CD4-positive, alpha-beta T cell (primary cell): ENCODE results near the gene AK5. TPM values are rescaled to one million over a fixed set of nuclear protein-coding genes. Genes with fewer than 3 reads are reported as not detected.
A peak's percentile ranks its signal among the peaks of the same experiment; 100 is the strongest.

Experiments used
- ATAC-seq: fragments of 200-7000 bp; cut with Tn5 transposase; one replicate; pipeline ENCODE4 v1.10.0; 2022; ENCODE audit warnings: mild to moderate bottlenecking; ENCODE audit not compliant: poor library complexity
- CTCF ChIA-PET: fragments of 350-600 bp; sonication (Branson Sonifier 250); formaldehyde crosslinking; loops from one replicate; lab custom pipeline; 2021; ENCODE audit warnings: antibody characterized with exemption, inconsistent platforms; lab: Charles Lee
- POLR2A ChIA-PET: fragments of 350-600 bp; sonication (Branson Sonifier 250); formaldehyde crosslinking; loops from one replicate; lab custom pipeline; 2021; ENCODE audit warnings: antibody characterized with exemption, inconsistent platforms; lab: Charles Lee
- DNase-seq, 14 experiments: peaks; one replicate each; pipeline ENCODE4 v3.0.0-alpha.2; 2013 to 2020; ENCODE audit warnings: mixed read lengths in 2 of 14
- H3K27ac ChIP-seq, 2 donors: one replicate each; pipeline versions ENCODE4 v1.5.1 to v1.7.0; 2013; ENCODE audit warnings: low read length in 2 of 2, low read depth in 1 of 2, mild to moderate bottlenecking in 1 of 2
- H3K27me3 ChIP-seq, 2 experiments: 1 replicate in 1 of 2; 2 replicates in 1 of 2; pipeline versions ENCODE4 v1.6.1 to v1.7.0; 2013; ENCODE audit warnings: low read length in 2 of 2, control low read depth in 1 of 2, mild to moderate bottlenecking in 1 of 2, moderate library complexity in 1 of 2; ENCODE audit not compliant: insufficient read depth in 2 of 2, control insufficient read depth in 1 of 2
- H3K36me3 ChIP-seq: one replicate; pipeline ENCODE4 v1.6.1; 2013; ENCODE audit warnings: low read length, control low read depth; ENCODE audit not compliant: insufficient read depth
- H3K4me1 ChIP-seq: one replicate; pipeline ENCODE4 v1.6.1; 2013; ENCODE audit warnings: low read length, control low read depth; ENCODE audit not compliant: insufficient read depth
- H3K4me3 ChIP-seq: one replicate; pipeline ENCODE4 v1.5.1; 2013; ENCODE audit warnings: mild to moderate bottlenecking, low read length, moderate library complexity
- H3K9me3 ChIP-seq, 2 experiments: 1 replicate in 1 of 2; 2 replicates in 1 of 2; pipeline versions ENCODE4 v1.6.1 to v1.7.0; 2013; ENCODE audit warnings: low read length in 2 of 2, mild to moderate bottlenecking in 2 of 2, control low read depth in 1 of 2, moderate library complexity in 1 of 2; ENCODE audit not compliant: control insufficient read depth in 1 of 2, insufficient read depth in 1 of 2
- H3K27ac Mint-ChIP-seq: one replicate; pipeline ENCODE4 v1.8.0; 2020; ENCODE audit warnings: mixed read lengths
- H3K27me3 Mint-ChIP-seq: one replicate; pipeline ENCODE4 v1.8.0; 2021; ENCODE audit warnings: mixed read lengths
- H3K36me3 Mint-ChIP-seq: one replicate; pipeline ENCODE4 v1.8.0; 2021; ENCODE audit warnings: low read depth, mixed read lengths
- H3K4me1 Mint-ChIP-seq: one replicate; pipeline ENCODE4 v1.8.0; 2021; ENCODE audit warnings: low read depth, mixed read lengths
- H3K4me3 Mint-ChIP-seq: one replicate; pipeline ENCODE4 v1.8.0; 2020; ENCODE audit warnings: mild to moderate bottlenecking, mixed read lengths
- H3K9me3 Mint-ChIP-seq: one replicate; pipeline ENCODE4 v1.8.0; 2020; ENCODE audit warnings: mixed read lengths
- CTCF ChIP-seq: fragments of 200-600 bp; IDR thresholded peaks from one replicate; pipeline ENCODE4 v1.8.0; 2022; ENCODE audit warnings: antibody characterized with exemption, mild to moderate bottlenecking
- intact Hi-C, 2 experiments: fragments of 100-400 bp; cut with DNase I in 1 of 2; cut with micrococcal nuclease in 1 of 2; formaldehyde crosslinking; loops; one replicate each; pipeline versions ENCODE4 v1.15.1 to v1.9.0; 2023 to 2025; cut with DNase I, micrococcal nuclease
- total RNA-seq, 174 experiments: library from RNA in 2 of 174; stranded (reverse) in 2 of 174; gene quantifications; one replicate each; pipeline ENCODE4 v1.2.3 and lab custom pipeline; 2021 to 2026

The AK5 gene
- total RNA-seq, 2 experiments from 2014 or later: 32.0 TPM

DNA sequence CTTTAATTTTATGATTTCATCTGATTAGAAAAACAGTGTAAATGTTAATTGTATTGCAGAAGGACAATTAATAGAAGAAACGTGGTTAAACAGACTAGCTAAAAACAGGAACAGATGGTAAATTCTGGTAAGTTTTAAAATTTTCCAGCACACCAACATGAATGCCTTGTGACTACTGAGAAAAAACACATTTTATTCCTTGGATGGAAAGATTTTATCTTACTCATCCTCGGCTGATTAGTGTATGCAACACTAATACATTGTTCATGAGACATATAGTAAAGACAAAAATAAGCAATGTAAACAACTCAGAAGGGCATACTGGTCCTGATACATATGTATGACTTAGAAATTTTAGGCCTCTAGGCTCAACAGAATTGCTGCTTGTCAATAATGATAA lies 4.9 kb upstream of the AK5 start:
- no peaks in the 10 kb centered on the region for H3K9me3 Mint-ChIP-seq
- no peak overlapping the region for H3K27ac Mint-ChIP-seq
- no peaks in the 10 kb centered on the region for H3K9me3 ChIP-seq
- H3K36me3 Mint-ChIP-seq: no peaks in the 10 kb centered on the region
- no peak overlapping the region for H3K27ac ChIP-seq
- DNase-seq (no peak), ATAC-seq (no peak)
- no peak for TF ChIP-seq CTCF
- H3K27me3 Mint-ChIP-seq: no peaks in the 10 kb centered on the region
- H3K4me3 Mint-ChIP-seq: no peak overlapping the region
- POLR2A ChIA-PET: no interaction called here
- intact Hi-C loops: no loop called here
- CTCF ChIA-PET: no interaction called here
- peaks cover 29% of the 10 kb centered on the region for H3K4me1 Mint-ChIP-seq
- H3K4me1 ChIP-seq: peaks cover 24% of the 10 kb centered on the region
- H3K36me3 ChIP-seq: no peaks in the 10 kb centered on the region
- H3K27me3 ChIP-seq: peaks cover 0 to 5% of the 10 kb centered on the region in 2 experiments
- no peak overlapping the region for H3K4me3 ChIP-seq

- Mint-ChIP-seq H3K27ac (peak overlapping the region; percentile 32), H3K4me3 (peak overlapping the region; percentile 54), H3K9me3 (no peaks in the 10 kb centered on the region), H3K36me3 (no peaks in the 10 kb centered on the region), H3K4me1 (peaks cover 46% of the 10 kb centered on the region), H3K27me3 (no peaks in the 10 kb centered on the region)
- Histone ChIP-seq H3K27ac (no peak overlapping the region), H3K9me3 (no peaks in the 10 kb centered on the region), H3K36me3 (no peaks in the 10 kb centered on the region), H3K4me1 (peaks cover 33% of the 10 kb centered on the region), H3K4me3 (peak overlapping the region; percentile 8), H3K27me3 (peaks cover 0 to 11% of the 10 kb centered on the region in 2 experiments)
- ChIA-PET CTCF (no interaction called here), POLR2A (interaction anchor here (0.5 to 3.6 kb wide), 15 partner anchors 12 to 403 kb away, joined by 3 to 35 read pairs (median 4); partner anchors contain the start of genes PIGK and ZZZ3)
- peak; percentile 44 for ATAC-seq
- DNase-seq: peak in 3 of 14 experiments; percentile 25 to 53 (median 26)
- TF ChIP-seq CTCF: no peak
- intact Hi-C loops: loop anchor here (2.0 to 5.0 kb wide), 3 partner anchors 61 to 152 kb away; partner anchors contain the start of gene PIGK (in 2 of the 2)
These were observed 1.9 kb upstream of the AK5 start for GRCh38 chr1:77279929-77280328.

- ChIA-PET CTCF (no interaction called here), POLR2A (interaction anchor here (0.6 to 3.6 kb wide), 18 partner anchors 9 to 891 kb away, joined by 3 to 35 read pairs (median 6); partner anchors contain the start of genes PIGK and ZZZ3)
- Histone ChIP-seq H3K4me1 (peaks cover 33% of the 10 kb centered on the region), H3K36me3 (no peaks in the 10 kb centered on the region), H3K4me3 (no peak overlapping the region), H3K27ac (no peak overlapping the region), H3K27me3 (peaks cover 0 to 11% of the 10 kb centered on the region in 2 experiments), H3K9me3 (no peaks in the 10 kb centered on the region)
- Mint-ChIP-seq H3K4me1 (peaks cover 55% of the 10 kb centered on the region), H3K4me3 (peak overlapping the region; percentile 54), H3K36me3 (no peaks in the 10 kb centered on the region), H3K27me3 (no peaks in the 10 kb centered on the region), H3K9me3 (no peaks in the 10 kb centered on the region), H3K27ac (peak overlapping the region; percentile 32)
- TF ChIP-seq CTCF: no peak
- intact Hi-C loops: loop anchor here (2.0 to 5.0 kb wide), 3 partner anchors 62 to 151 kb away; partner anchors contain the start of gene PIGK (in 2 of the 2)
- DNase-seq: peak in 1 of 14 experiments; percentile 10
- ATAC-seq: no peak
These were observed 857 bp upstream of the AK5 start for GRCh38 chr1:77280962-77281361.
